HepG2 (cell line): ENCODE measurements around the gene CCNL1. TPM values are rescaled to one million over a fixed set of nuclear protein-coding genes. Genes with fewer than 3 reads are reported as not detected.
A peak's percentile ranks its signal among the peaks of the same experiment; 100 is the strongest.

Experiments
- ATAD3A ChIP-seq: sonication (generic); formaldehyde crosslinking; IDR thresholded peaks from 2 replicates; pipeline ENCODE4 v1.4.0; 2020; ENCODE audit warnings: missing genetic modification reagents
- CSRNP2 ChIP-seq: sonication (generic); formaldehyde crosslinking; conservative IDR thresholded peaks from 2 replicates; pipeline ENCODE4 v1.8.0; 2022; ENCODE audit warnings: low read depth, missing genetic modification reagents
- DMAP1 ChIP-seq: IDR thresholded peaks from 2 replicates; pipeline ENCODE4 v1.6.1; 2016
- ESRRA ChIP-seq: sonication (generic); formaldehyde crosslinking; IDR thresholded peaks from 2 replicates; pipeline ENCODE4 v1.5.1; 2020; ENCODE audit warnings: mild to moderate bottlenecking, low read depth, missing genetic modification reagents
- HOXA3 ChIP-seq: sonication (generic); formaldehyde crosslinking; IDR thresholded peaks from 2 replicates; pipeline ENCODE4 v1.5.0; 2020; ENCODE audit warnings: missing genetic modification reagents
- IKZF4 ChIP-seq: sonication (generic); formaldehyde crosslinking; IDR thresholded peaks from 2 replicates; pipeline ENCODE4 v1.5.1; 2020; ENCODE audit warnings: borderline replicate concordance, mild to moderate bottlenecking, low read depth, missing genetic modification reagents; ENCODE audit errors: not compliant biosample characterization
- KDM1A ChIP-seq: IDR thresholded peaks from 2 replicates; pipeline ENCODE4 v1.6.1; 2016; ENCODE audit warnings: missing compliant biosample characterization
- LCORL ChIP-seq, 2 experiments: fragments of 450-650 bp in 1 of 2; sonication (generic) in 1 of 2; formaldehyde crosslinking in 1 of 2; IDR thresholded peaks; 2 replicates each; pipeline versions ENCODE4 v1.5.0 to v1.6.1; 2017 to 2020; ENCODE audit warnings: antibody characterized with exemption in 1 of 2, missing genetic modification reagents in 1 of 2
- NFATC3 ChIP-seq: sonication (generic); formaldehyde crosslinking; IDR thresholded peaks from 2 replicates; pipeline ENCODE4 v1.5.1; 2020; ENCODE audit warnings: mild to moderate bottlenecking, missing genetic modification reagents
- NFYC ChIP-seq: IDR thresholded peaks from 2 replicates; pipeline ENCODE4 v1.6.1; 2016; ENCODE audit warnings: missing genetic modification reagents, missing compliant biosample characterization
- PHF8 ChIP-seq: sonication (generic); formaldehyde crosslinking; IDR thresholded peaks from 2 replicates; pipeline ENCODE4 v1.5.0; 2020; ENCODE audit warnings: missing genetic modification reagents
- PRDM4 ChIP-seq: sonication (generic); formaldehyde crosslinking; IDR thresholded peaks from 2 replicates; pipeline ENCODE4 v1.9.0; 2021; ENCODE audit warnings: missing genetic modification reagents, borderline replicate concordance
- RFXAP ChIP-seq: sonication (generic); formaldehyde crosslinking; IDR thresholded peaks from 2 replicates; pipeline ENCODE4 v1.4.0; 2020; ENCODE audit warnings: missing genetic modification reagents, borderline replicate concordance
- SPEN ChIP-seq: sonication (generic); formaldehyde crosslinking; IDR thresholded peaks from 2 replicates; pipeline ENCODE4 v1.5.1; 2020; ENCODE audit warnings: low read depth, mild to moderate bottlenecking, missing genetic modification reagents
- TRIM24 ChIP-seq: sonication (generic); formaldehyde crosslinking; IDR thresholded peaks from 2 replicates; pipeline ENCODE4 v1.8.0; 2022; ENCODE audit warnings: mild to moderate bottlenecking, missing genetic modification reagents
- ZNF274 ChIP-seq: sonication (generic); formaldehyde crosslinking; IDR thresholded peaks from 2 replicates; pipeline ENCODE4 v1.5.1; 2020; ENCODE audit warnings: mild to moderate bottlenecking, missing genetic modification reagents
- ZNF563 ChIP-seq: sonication (generic); formaldehyde crosslinking; IDR thresholded peaks from 2 replicates; pipeline ENCODE4 v1.8.0; 2022; ENCODE audit warnings: mild to moderate bottlenecking, moderate library complexity, missing genetic modification reagents
- ZNF780A ChIP-seq: sonication (generic); formaldehyde crosslinking; IDR thresholded peaks from 2 replicates; pipeline ENCODE4 v1.8.0; 2022; ENCODE audit warnings: mild to moderate bottlenecking, missing genetic modification reagents, moderate library complexity
- polyA plus RNA-seq, 8 experiments: library from polyadenylated mRNA; depleted of rRNA in 3 of 8; stranded (reverse) in 7 of 8; unstranded in 1 of 8; fragments of >200 nt; fragmentation: Illumina TruSeq in 4 of 8; extraction: Trizol in 4 of 8; gene quantifications; 2 replicates each; pipeline versions ENCODE4 v1.2.1 to v1.2.3, GENCODE V29; 2011 to 2016; ENCODE audit warnings: low read depth in 4 of 8, missing spikeins in 1 of 8, mixed read lengths in 1 of 8; ENCODE audit not compliant: insufficient read depth in 1 of 8
- total RNA-seq, 5 experiments: library from RNA; depleted of rRNA; stranded (reverse); fragments of >200 nt; fragmentation: Illumina TruSeq; extraction: Trizol; gene quantifications; 2 replicates each; pipeline ENCODE4 v1.2.3, GENCODE V29; 2016; ENCODE audit warnings: low read depth in 1 of 5
- TF ChIP-seq, protein P1 (sequence below): IDR thresholded peaks from 2 replicates; pipeline ENCODE4 v1.6.1; 2016; ENCODE audit warnings: missing compliant biosample characterization, missing genetic modification reagents, borderline replicate concordance

Gene CCNL1
- total and polyA plus RNA-seq, 2 of the 13 experiments (the other 11 are each of a cell fraction or from before 2014, with no cell fraction given), result 151 to 303 TPM

- TF ChIP-seq CSRNP2 (CRISPR knock-in tag) (no peak), KDM1A (no peak), DMAP1 (CRISPR knock-in tag) (peak; percentile 70), SPEN (CRISPR knock-in tag) (no peak), PRDM4 (no peak), ATAD3A (CRISPR knock-in tag) (no peak), TRIM24 (CRISPR knock-in tag) (no peak), PHF8 (CRISPR knock-in tag) (peak; percentile 32), LCORL (IDR thresholded peaks at IDR 0.05) (no peak), LCORL (CRISPR knock-in tag; IDR thresholded peaks at IDR 0.05) (peak; percentile 48; the same call in 1 of the 2 replicates), ZNF563 (CRISPR knock-in tag) (no peak), IKZF4 (no peak), NFYC (no peak), ESRRA (no peak), ZNF274 (CRISPR knock-in tag) (0 out of 2 replicates have a peak, but pooled peaks have one; percentile 29), ZNF780A (CRISPR knock-in tag) (no peak), HOXA3 (CRISPR knock-in tag) (no peak), NFATC3 (CRISPR knock-in tag) (no peak), RFXAP (CRISPR knock-in tag) (0 out of 2 replicates have a peak, but pooled peaks have one; percentile 40)
- TF ChIP-seq, protein P1, sequence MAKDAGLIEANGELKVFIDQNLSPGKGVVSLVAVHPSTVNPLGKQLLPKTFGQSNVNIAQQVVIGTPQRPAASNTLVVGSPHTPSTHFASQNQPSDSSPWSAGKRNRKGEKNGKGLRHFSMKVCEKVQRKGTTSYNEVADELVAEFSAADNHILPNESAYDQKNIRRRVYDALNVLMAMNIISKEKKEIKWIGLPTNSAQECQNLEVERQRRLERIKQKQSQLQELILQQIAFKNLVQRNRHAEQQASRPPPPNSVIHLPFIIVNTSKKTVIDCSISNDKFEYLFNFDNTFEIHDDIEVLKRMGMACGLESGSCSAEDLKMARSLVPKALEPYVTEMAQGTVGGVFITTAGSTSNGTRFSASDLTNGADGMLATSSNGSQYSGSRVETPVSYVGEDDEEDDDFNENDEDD (CRISPR knock-in tag), result peak; percentile 13; the same call in 1 of the 2 replicates
Measured at GRCh38 chr3:157129803-157130466, 30.0 kb downstream of the CCNL1 start (continued).
